Panc1 (cell line): Measurements from ENCODE around the gene FAM237A. TPM values are rescaled to one million over a fixed set of nuclear protein-coding genes. Genes with fewer than 3 reads are reported as not detected.

Source experiments
- ATAC-seq: fragments of 200-7000 bp; cut with Tn5 transposase; 2 replicates; pipeline ENCODE4 v1.9.1; 2020; ENCODE audit warnings: mild to moderate bottlenecking, moderate library complexity
- BruUV-seq: library from RNA; stranded (reverse); fragments of 400-500 nt; replicated peaks from 2 replicates; lab custom pipeline; 2021; lab: Mats Ljungman, UMichigan
- CTCF ChIA-PET: fragments of 300-600 bp; sonication (Branson Sonifier 250); formaldehyde crosslinking; loops from one replicate; lab custom pipeline; 2022; ENCODE audit warnings: antibody characterized with exemption; lab: Charles Lee
- POLR2A ChIA-PET: fragments of 300-600 bp; sonication (Branson Sonifier 250); formaldehyde crosslinking; loops from one replicate; lab custom pipeline; 2022; ENCODE audit warnings: antibody characterized with exemption; lab: Charles Lee
- DNase-seq: peaks from one replicate; pipeline ENCODE4 v3.0.0-alpha.2; 2010; ENCODE audit warnings: low read depth, low spot score
- H3K27ac ChIP-seq: 2 replicates; pipeline ENCODE4 v1.5.1; 2011; ENCODE audit warnings: mild to moderate bottlenecking, low read length, inconsistent platforms
- H3K27me3 ChIP-seq: fragments of 200-500 bp; sonication (Bioruptor generic); 2 replicates; pipeline ENCODE4 v1.6.0; 2014; ENCODE audit warnings: low read length, inconsistent platforms; ENCODE audit not compliant: control insufficient read depth, insufficient read depth
- H3K36me3 ChIP-seq: fragments of 200-500 bp; sonication (Bioruptor generic); 2 replicates; pipeline ENCODE4 v1.5.1; 2014; ENCODE audit warnings: inconsistent platforms, mild to moderate bottlenecking, low read length, moderate library complexity; ENCODE audit not compliant: control insufficient read depth, insufficient read depth
- H3K4me1 ChIP-seq: 2 replicates; pipeline ENCODE4 v1.5.1; 2011; ENCODE audit warnings: inconsistent platforms, mild to moderate bottlenecking, low read length, moderate library complexity; ENCODE audit not compliant: control insufficient read depth, insufficient read depth
- H3K4me3 ChIP-seq, 2 experiments: 2 replicates each; pipeline ENCODE4 v1.5.1; 2011 to 2012; ENCODE audit warnings: low read depth in 2 of 2, low read length in 2 of 2, mild to moderate bottlenecking in 2 of 2, inconsistent platforms in 1 of 2, moderate library complexity in 1 of 2
- H3K9me3 ChIP-seq: fragments of 200-500 bp; sonication (Bioruptor generic); 2 replicates; pipeline ENCODE4 v1.5.1; 2014; ENCODE audit warnings: low read depth, mild to moderate bottlenecking, inconsistent platforms, low read length, moderate library complexity; ENCODE audit not compliant: control insufficient read depth, insufficient read depth
- POLR2AphosphoS5 ChIP-seq: IDR thresholded peaks from 2 replicates; pipeline ENCODE4 v1.6.1; 2012; ENCODE audit warnings: mild to moderate bottlenecking, low read depth, low read length, moderate library complexity
- SIN3A ChIP-seq: IDR thresholded peaks from 2 replicates; pipeline ENCODE4 v1.6.1; 2012; ENCODE audit warnings: low read depth, mild to moderate bottlenecking, low read length, moderate library complexity, borderline replicate concordance; ENCODE audit not compliant: insufficient read depth
- TCF7L2 ChIP-seq: IDR thresholded peaks from 2 replicates; pipeline ENCODE4 v1.6.1; 2011; ENCODE audit warnings: mild to moderate bottlenecking, low read depth, low read length, inconsistent platforms
- in situ Hi-C: cut with HindIII; loops from 2 replicates; pipeline ENCODE4 v1.10.0; 2016; ENCODE audit warnings: low sequenced_read_pairs, low pct_unique_long_range_greater_than_20kb
- intact Hi-C: fragments of 100-400 bp; cut with micrococcal nuclease; formaldehyde crosslinking; loops from one replicate; pipeline ENCODE4 v1.10.0; 2022; ENCODE audit not compliant: unreplicated experiment
- total RNA-seq: library from RNA; stranded (reverse); gene quantifications from one replicate; pipeline ENCODE4 v1.2.1, GENCODE V29; 2021; ENCODE audit not compliant: unreplicated experiment
- TF ChIP-seq, protein P1 (sequence below): fragments of 450-650 bp; IDR thresholded peaks from 2 replicates; pipeline ENCODE4 v1.5.1; 2017; ENCODE audit warnings: mild to moderate bottlenecking
- TF ChIP-seq, protein P2 (sequence below), 2 experiments: IDR thresholded peaks; 2 replicates each; pipeline ENCODE4 v1.6.1; 2011 to 2012; ENCODE audit warnings: low read depth in 2 of 2, control low read depth in 1 of 2, low read length in 1 of 2, mild to moderate bottlenecking in 1 of 2, moderate library complexity in 1 of 2; ENCODE audit not compliant: insufficient read depth in 1 of 2

Gene FAM237A
- total RNA-seq, 1 experiment from 2014 or later, result not detected

- Histone ChIP-seq H3K27ac (no peak overlapping the region), H3K36me3 (no peaks in the 10 kb centered on the region), H3K27me3 (peaks cover 3% of the 10 kb centered on the region; the same call in 1 of the 2 replicates), H3K4me1 (no peaks in the 10 kb centered on the region), H3K4me3 (no peak overlapping the region), H3K9me3 (no peaks in the 10 kb centered on the region)
- intact Hi-C loops, result loop anchor here (10.0 kb wide), 1 partner anchor 288 kb away; no protein-coding TSS in a partner anchor
- CTCF ChIA-PET, result no interaction called here
- BruUV-seq, result no TSS peak
- POLR2A ChIA-PET, result no interaction called here
- no peak for ATAC-seq
- in situ Hi-C loops, result no loop called here
- no peak for DNase-seq
- TF ChIP-seq TCF7L2, result no peak
- TF ChIP-seq, protein P1, sequence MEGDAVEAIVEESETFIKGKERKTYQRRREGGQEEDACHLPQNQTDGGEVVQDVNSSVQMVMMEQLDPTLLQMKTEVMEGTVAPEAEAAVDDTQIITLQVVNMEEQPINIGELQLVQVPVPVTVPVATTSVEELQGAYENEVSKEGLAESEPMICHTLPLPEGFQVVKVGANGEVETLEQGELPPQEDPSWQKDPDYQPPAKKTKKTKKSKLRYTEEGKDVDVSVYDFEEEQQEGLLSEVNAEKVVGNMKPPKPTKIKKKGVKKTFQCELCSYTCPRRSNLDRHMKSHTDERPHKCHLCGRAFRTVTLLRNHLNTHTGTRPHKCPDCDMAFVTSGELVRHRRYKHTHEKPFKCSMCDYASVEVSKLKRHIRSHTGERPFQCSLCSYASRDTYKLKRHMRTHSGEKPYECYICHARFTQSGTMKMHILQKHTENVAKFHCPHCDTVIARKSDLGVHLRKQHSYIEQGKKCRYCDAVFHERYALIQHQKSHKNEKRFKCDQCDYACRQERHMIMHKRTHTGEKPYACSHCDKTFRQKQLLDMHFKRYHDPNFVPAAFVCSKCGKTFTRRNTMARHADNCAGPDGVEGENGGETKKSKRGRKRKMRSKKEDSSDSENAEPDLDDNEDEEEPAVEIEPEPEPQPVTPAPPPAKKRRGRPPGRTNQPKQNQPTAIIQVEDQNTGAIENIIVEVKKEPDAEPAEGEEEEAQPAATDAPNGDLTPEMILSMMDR, result no peak
- TF ChIP-seq, protein P2, sequence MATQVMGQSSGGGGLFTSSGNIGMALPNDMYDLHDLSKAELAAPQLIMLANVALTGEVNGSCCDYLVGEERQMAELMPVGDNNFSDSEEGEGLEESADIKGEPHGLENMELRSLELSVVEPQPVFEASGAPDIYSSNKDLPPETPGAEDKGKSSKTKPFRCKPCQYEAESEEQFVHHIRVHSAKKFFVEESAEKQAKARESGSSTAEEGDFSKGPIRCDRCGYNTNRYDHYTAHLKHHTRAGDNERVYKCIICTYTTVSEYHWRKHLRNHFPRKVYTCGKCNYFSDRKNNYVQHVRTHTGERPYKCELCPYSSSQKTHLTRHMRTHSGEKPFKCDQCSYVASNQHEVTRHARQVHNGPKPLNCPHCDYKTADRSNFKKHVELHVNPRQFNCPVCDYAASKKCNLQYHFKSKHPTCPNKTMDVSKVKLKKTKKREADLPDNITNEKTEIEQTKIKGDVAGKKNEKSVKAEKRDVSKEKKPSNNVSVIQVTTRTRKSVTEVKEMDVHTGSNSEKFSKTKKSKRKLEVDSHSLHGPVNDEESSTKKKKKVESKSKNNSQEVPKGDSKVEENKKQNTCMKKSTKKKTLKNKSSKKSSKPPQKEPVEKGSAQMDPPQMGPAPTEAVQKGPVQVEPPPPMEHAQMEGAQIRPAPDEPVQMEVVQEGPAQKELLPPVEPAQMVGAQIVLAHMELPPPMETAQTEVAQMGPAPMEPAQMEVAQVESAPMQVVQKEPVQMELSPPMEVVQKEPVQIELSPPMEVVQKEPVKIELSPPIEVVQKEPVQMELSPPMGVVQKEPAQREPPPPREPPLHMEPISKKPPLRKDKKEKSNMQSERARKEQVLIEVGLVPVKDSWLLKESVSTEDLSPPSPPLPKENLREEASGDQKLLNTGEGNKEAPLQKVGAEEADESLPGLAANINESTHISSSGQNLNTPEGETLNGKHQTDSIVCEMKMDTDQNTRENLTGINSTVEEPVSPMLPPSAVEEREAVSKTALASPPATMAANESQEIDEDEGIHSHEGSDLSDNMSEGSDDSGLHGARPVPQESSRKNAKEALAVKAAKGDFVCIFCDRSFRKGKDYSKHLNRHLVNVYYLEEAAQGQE (IDR thresholded peaks at IDR 0.05; ENCODE audit: insufficient read depth in 1 of 2, low read depth in 2 of 2, low read length in 1 of 2), result no peak
- TF ChIP-seq SIN3A, result no peak
These were observed 54.6 kb downstream of the FAM237A start for GRCh38 chr2:206696910-206697309.

- Histone ChIP-seq H3K36me3 (no peaks in the 10 kb centered on the region), H3K27me3 (peaks cover 6% of the 10 kb centered on the region; the same call in 1 of the 2 replicates), H3K4me1 (no peaks in the 10 kb centered on the region), H3K27ac (no peak overlapping the region), H3K9me3 (no peaks in the 10 kb centered on the region), H3K4me3 (no peak overlapping the region)
- TF ChIP-seq, protein P2 (IDR thresholded peaks at IDR 0.05; ENCODE audit: insufficient read depth in 1 of 2, low read depth in 2 of 2, low read length in 1 of 2), result no peak
- TF ChIP-seq SIN3A, result no peak
- TF ChIP-seq POLR2AphosphoS5, result no peak
- TF ChIP-seq TCF7L2, result no peak
- TF ChIP-seq, protein P1, result no peak
- ChIA-PET CTCF (interaction anchor here (0.6 kb wide), 1 partner anchor 68 kb away, joined by 7 read pairs; no protein-coding TSS in a partner anchor), POLR2A (no interaction called here)
- intact Hi-C loops, result loop anchor here (10.0 kb wide), 1 partner anchor 286 kb away; no protein-coding TSS in a partner anchor
- no TSS peak for BruUV-seq
- DNase-seq, result no peak
- ATAC-seq, result no peak
- in situ Hi-C loops, result no loop called here
These were observed 56.5 kb downstream of the FAM237A start for GRCh38 chr2:206698811-206699210.

Other genes starting within 250 kb of the FAM237A start
- gene ADAM23, start 199.0 kb upstream of the FAM237A start, total RNA-seq, result 0.18 TPM
- not detected for gene DYTN, start 75.9 kb downstream of the FAM237A start, total RNA-seq
- 0.85 TPM for gene MDH1B, start 122.8 kb downstream of the FAM237A start, total RNA-seq
- gene FASTKD2, start 123.1 kb downstream of the FAM237A start, total RNA-seq, result 20.5 TPM